OCI-LY1 (cell line): ENCODE data around the gene SESN1.

Source experiments
- CTCF ChIP-seq: fragments of 200-600 bp; sonication (generic), shearing (Covaris generic); IDR thresholded peaks from 2 replicates; pipeline ENCODE4 v1.5.1; 2017; ENCODE audit warnings: mild to moderate bottlenecking, antibody characterized with exemption, low read length, moderate library complexity, mixed read lengths
- EZH2 ChIP-seq: fragments of 200-600 bp; sonication (generic), shearing (Covaris generic); IDR thresholded peaks from 2 replicates; pipeline ENCODE4 v1.8.0; 2017; ENCODE audit warnings: borderline replicate concordance, mixed run types, mild to moderate bottlenecking, antibody characterized with exemption, low read length, moderate library complexity, mixed read lengths

- no peak for TF ChIP-seq EZH2
- TF ChIP-seq CTCF: no peak
These were observed 128.4 kb downstream of the SESN1 start for GRCh38 chr6:108966251-108966650.
